Astrocyte (in vitro differentiated cells and primary cell): Measurements from ENCODE around the gene ADM5. TPM values are rescaled to one million over a fixed set of nuclear protein-coding genes. Genes with fewer than 3 reads are reported as not detected.
A peak's percentile ranks its signal among the peaks of the same experiment; 100 is the strongest.

ENCODE experiments used
- DNase-seq: peaks from one replicate; pipeline ENCODE4 v3.0.0-alpha.2; 2010; ENCODE audit warnings: low read depth
- FAIRE-seq: peaks from 2 replicates; lab custom pipeline; 2011; peaks lifted over from hg19 to GRCh38; lab: Jason Lieb, UNC
- H2AFZ ChIP-seq: 2 replicates; pipeline ENCODE4 v1.6.0; 2012; ENCODE audit warnings: low read depth, low read length, inconsistent platforms
- H3K27ac ChIP-seq: 2 replicates; pipeline ENCODE4 v1.5.1; 2011; ENCODE audit warnings: low read depth, low read length, inconsistent platforms
- H3K27me3 ChIP-seq: 2 replicates; pipeline ENCODE4 v1.6.0; 2011; ENCODE audit warnings: low read length, inconsistent platforms; ENCODE audit not compliant: insufficient read depth
- H3K36me3 ChIP-seq: 2 replicates; pipeline ENCODE4 v1.5.1; 2011; ENCODE audit warnings: low read length, inconsistent platforms; ENCODE audit not compliant: insufficient read depth
- H3K4me1 ChIP-seq: 2 replicates; pipeline ENCODE4 v1.5.1; 2011; ENCODE audit warnings: low read length, inconsistent platforms; ENCODE audit not compliant: insufficient read depth
- H3K4me2 ChIP-seq: 2 replicates; pipeline ENCODE4 v1.6.0; 2012; ENCODE audit warnings: low read length, inconsistent platforms
- H3K4me3 ChIP-seq: 2 replicates; pipeline ENCODE4 v1.5.1; 2011; ENCODE audit warnings: low read depth, mild to moderate bottlenecking, low read length, inconsistent platforms; ENCODE audit not compliant: insufficient read depth
- H3K79me2 ChIP-seq: 2 replicates; pipeline ENCODE4 v1.6.0; 2012; ENCODE audit warnings: mild to moderate bottlenecking, low read length, inconsistent platforms; ENCODE audit not compliant: insufficient read depth
- H3K9ac ChIP-seq: 2 replicates; pipeline ENCODE4 v1.6.0; 2012; ENCODE audit warnings: mild to moderate bottlenecking, low read length, inconsistent platforms
- H3K9me3 ChIP-seq: 2 replicates; pipeline ENCODE4 v1.5.1; 2012; ENCODE audit warnings: low read depth, mild to moderate bottlenecking, low read length, inconsistent platforms; ENCODE audit not compliant: insufficient read depth
- H4K20me1 ChIP-seq: 2 replicates; pipeline ENCODE4 v1.6.0; 2012; ENCODE audit warnings: low read length, inconsistent platforms; ENCODE audit not compliant: insufficient read depth
- H3K27ac Mint-ChIP-seq: one replicate; pipeline ENCODE4 v1.8.0; 2021; ENCODE audit warnings: mild to moderate bottlenecking, mixed read lengths; ENCODE audit not compliant: unreplicated experiment
- H3K27me3 Mint-ChIP-seq: one replicate; pipeline ENCODE4 v1.8.0; 2021; ENCODE audit warnings: low read depth, mixed read lengths; ENCODE audit not compliant: unreplicated experiment
- H3K36me3 Mint-ChIP-seq: one replicate; pipeline ENCODE4 v1.8.0; 2021; ENCODE audit warnings: low read depth, mixed read lengths; ENCODE audit not compliant: unreplicated experiment
- H3K4me1 Mint-ChIP-seq: one replicate; pipeline ENCODE4 v1.8.0; 2021; ENCODE audit warnings: low read depth, mixed read lengths; ENCODE audit not compliant: unreplicated experiment
- H3K4me3 Mint-ChIP-seq: one replicate; pipeline ENCODE4 v1.8.0; 2021; ENCODE audit warnings: mild to moderate bottlenecking, moderate library complexity, mixed read lengths; ENCODE audit not compliant: unreplicated experiment
- H3K9me3 Mint-ChIP-seq: one replicate; pipeline ENCODE4 v1.8.0; 2021; ENCODE audit warnings: mild to moderate bottlenecking, mixed read lengths; ENCODE audit not compliant: unreplicated experiment
- CTCF ChIP-seq: IDR thresholded peaks from 2 replicates; pipeline ENCODE4 v1.5.1; 2011; ENCODE audit warnings: low read depth, mild to moderate bottlenecking, inconsistent platforms, low read length, moderate library complexity; ENCODE audit not compliant: insufficient read depth
- EZH2 ChIP-seq: IDR thresholded peaks from 2 replicates; pipeline ENCODE4 v1.6.1; 2012; ENCODE audit warnings: mild to moderate bottlenecking, low read length, inconsistent platforms; ENCODE audit not compliant: insufficient read depth
- total RNA-seq: library from RNA; stranded (reverse); gene quantifications from 2 replicates; pipeline ENCODE4 v1.2.1, GENCODE V29; 2021

ADM5 gene
- total RNA-seq, 1 donor from 2014 or later = 1.6 TPM

- no peak overlapping the region for H3K4me2 ChIP-seq
Measured at GRCh38 chr19:49688531-49689132, 762 bp upstream of the ADM5 start.

GRCh38 chr19:49690079-49690655 is 773 bp downstream of the ADM5 start:
- Histone ChIP-seq H3K4me2 (peak overlapping the region; percentile 91), H4K20me1 (peaks cover 25% of the 10 kb centered on the region), H2AFZ (peak overlapping the region; percentile 54), H3K27me3 (no peaks in the 10 kb centered on the region), H3K36me3 (peaks cover 4% of the 10 kb centered on the region), H3K9me3 (no peaks in the 10 kb centered on the region), H3K4me3 (peak overlapping the region; percentile 57), H3K79me2 (peaks cover 2% of the 10 kb centered on the region), H3K9ac (peak overlapping the region; percentile 50), H3K27ac (no peak overlapping the region), H3K4me1 (peaks cover 15% of the 10 kb centered on the region)
- Mint-ChIP-seq H3K9me3 (no peaks in the 10 kb centered on the region), H3K4me3 (peak overlapping the region; percentile 90), H3K4me1 (peaks cover 12% of the 10 kb centered on the region), H3K27me3 (no peaks in the 10 kb centered on the region), H3K27ac (peak overlapping the region; percentile 78), H3K36me3 (peaks cover 11% of the 10 kb centered on the region)
- TF ChIP-seq EZH2 (peak; percentile 8), CTCF (no peak)
- DNase-seq (no peak), FAIRE-seq (no peak)

More at GRCh38 chr19:49688531-49689132, 762 bp upstream of the ADM5 start:
- H3K27ac ChIP-seq = no peak overlapping the region
- no peaks in the 10 kb centered on the region for H3K27me3 ChIP-seq
- H3K4me3 ChIP-seq = no peak overlapping the region
- Mint-ChIP-seq H3K9me3 (no peaks in the 10 kb centered on the region), H3K36me3 (peaks cover 11% of the 10 kb centered on the region), H3K4me1 (peaks cover 12% of the 10 kb centered on the region), H3K4me3 (no peak overlapping the region), H3K27me3 (no peaks in the 10 kb centered on the region), H3K27ac (no peak overlapping the region)
- H4K20me1 ChIP-seq = peaks cover 39% of the 10 kb centered on the region
- H3K79me2 ChIP-seq = peaks cover 7% of the 10 kb centered on the region
- H2AFZ ChIP-seq = no peak overlapping the region
- H3K4me1 ChIP-seq = peaks cover 15% of the 10 kb centered on the region
- no peaks in the 10 kb centered on the region for H3K9me3 ChIP-seq
- H3K9ac ChIP-seq = no peak overlapping the region
- H3K36me3 ChIP-seq = peaks cover 8% of the 10 kb centered on the region
- FAIRE-seq = no peak
- TF ChIP-seq CTCF (no peak), EZH2 (no peak)
- no peak for DNase-seq
